ENCODE measurements around the gene CCDC92. TPM values are rescaled to one million over a fixed set of nuclear protein-coding genes. Genes with fewer than 3 reads are reported as not detected.

The CCDC92 gene
- total RNA-seq, 2 experiments from 2014 or later, result 4.8 to 5.0 TPM

- Mint-ChIP-seq H3K27me3 (no peaks in the 10 kb centered on the region), H3K4me3 (no peak overlapping the region), H3K4me1 (peaks cover 19% of the 10 kb centered on the region), H3K27ac (no peak overlapping the region), H3K9me3 (no peaks in the 10 kb centered on the region), H3K36me3 (peaks cover 14% of the 10 kb centered on the region)
- no peak for DNase-seq
Observed at GRCh38 chr12:123941624-123942237, 30.9 kb downstream of the CCDC92 start.

GRCh38 chr12:123941000-123941399 is 31.6 kb downstream of the CCDC92 start:
- no peak for DNase-seq
- H3K9me3 Mint-ChIP-seq, result no peaks in the 10 kb centered on the region
- no peak overlapping the region for H3K4me3 Mint-ChIP-seq
- no peaks in the 10 kb centered on the region for H3K27me3 Mint-ChIP-seq
- H3K27ac Mint-ChIP-seq, result no peak overlapping the region
- H3K4me1 Mint-ChIP-seq, result peaks cover 19% of the 10 kb centered on the region
- peaks cover 14% of the 10 kb centered on the region for H3K36me3 Mint-ChIP-seq

GRCh38 chr12:123940627-123940966 is 32.0 kb downstream of the CCDC92 start:
- Mint-ChIP-seq H3K9me3 (no peaks in the 10 kb centered on the region), H3K36me3 (peaks cover 14% of the 10 kb centered on the region), H3K27me3 (no peaks in the 10 kb centered on the region), H3K27ac (no peak overlapping the region), H3K4me1 (peaks cover 19% of the 10 kb centered on the region), H3K4me3 (no peak overlapping the region)
- DNase-seq, result no peak

- Mint-ChIP-seq H3K36me3 (peaks cover 14% of the 10 kb centered on the region), H3K9me3 (no peaks in the 10 kb centered on the region), H3K4me3 (no peak overlapping the region), H3K27me3 (no peaks in the 10 kb centered on the region), H3K27ac (no peak overlapping the region), H3K4me1 (peaks cover 19% of the 10 kb centered on the region)
- DNase-seq, result no peak
Observed at GRCh38 chr12:123939716-123940626, 32.7 kb downstream of the CCDC92 start.

- no peak for DNase-seq
- H3K4me1 Mint-ChIP-seq, result peaks cover 20% of the 10 kb centered on the region
- H3K4me3 Mint-ChIP-seq, result peak overlapping the region; percentile 73
- H3K36me3 Mint-ChIP-seq, result peaks cover 14% of the 10 kb centered on the region
- no peaks in the 10 kb centered on the region for H3K9me3 Mint-ChIP-seq
- H3K27ac Mint-ChIP-seq, result peak overlapping the region; percentile 84
- no peaks in the 10 kb centered on the region for H3K27me3 Mint-ChIP-seq
Observed at GRCh38 chr12:123938679-123939480, 33.8 kb downstream of the CCDC92 start.

- no peaks in the 10 kb centered on the region for H3K27me3 Mint-ChIP-seq
- H3K9me3 Mint-ChIP-seq, result no peaks in the 10 kb centered on the region
- peak overlapping the region; percentile 73 for H3K4me3 Mint-ChIP-seq
- H3K27ac Mint-ChIP-seq, result peak overlapping the region; percentile 84
- H3K36me3 Mint-ChIP-seq, result peaks cover 14% of the 10 kb centered on the region
- peak; percentile 54 for DNase-seq
- peaks cover 29% of the 10 kb centered on the region for H3K4me1 Mint-ChIP-seq
Observed at GRCh38 chr12:123937707-123938591, 34.7 kb downstream of the CCDC92 start.

- Mint-ChIP-seq H3K9me3 (no peaks in the 10 kb centered on the region), H3K36me3 (peaks cover 6% of the 10 kb centered on the region), H3K27me3 (no peaks in the 10 kb centered on the region), H3K27ac (peak overlapping the region; percentile 84), H3K4me3 (peak overlapping the region; percentile 73), H3K4me1 (peaks cover 35% of the 10 kb centered on the region)
- DNase-seq, result no peak
Observed at GRCh38 chr12:123936956-123937706, 35.5 kb downstream of the CCDC92 start.

- Mint-ChIP-seq H3K4me3 (no peak overlapping the region), H3K4me1 (peaks cover 41% of the 10 kb centered on the region), H3K27ac (no peak overlapping the region), H3K9me3 (no peaks in the 10 kb centered on the region), H3K36me3 (peaks cover under 1% of the 10 kb centered on the region), H3K27me3 (no peaks in the 10 kb centered on the region)
- DNase-seq, result no peak
Observed at GRCh38 chr12:123936471-123936870, 36.2 kb downstream of the CCDC92 start.

- no peaks in the 10 kb centered on the region for H3K36me3 Mint-ChIP-seq
- no peak overlapping the region for H3K27ac Mint-ChIP-seq
- H3K4me3 Mint-ChIP-seq, result no peak overlapping the region
- H3K27me3 Mint-ChIP-seq, result no peaks in the 10 kb centered on the region
- H3K9me3 Mint-ChIP-seq, result no peaks in the 10 kb centered on the region
- no peak for DNase-seq
- peaks cover 44% of the 10 kb centered on the region for H3K4me1 Mint-ChIP-seq
Observed at GRCh38 chr12:123935956-123936355, 36.7 kb downstream of the CCDC92 start.

GRCh38 chr12:123934829-123935228 is 37.8 kb downstream of the CCDC92 start:
- no peak for DNase-seq
- Mint-ChIP-seq H3K9me3 (no peaks in the 10 kb centered on the region), H3K27me3 (no peaks in the 10 kb centered on the region), H3K4me1 (peaks cover 44% of the 10 kb centered on the region), H3K27ac (no peak overlapping the region), H3K36me3 (no peaks in the 10 kb centered on the region), H3K4me3 (no peak overlapping the region)

- Mint-ChIP-seq H3K9me3 (no peaks in the 10 kb centered on the region), H3K27me3 (no peaks in the 10 kb centered on the region), H3K4me1 (peaks cover 44% of the 10 kb centered on the region), H3K4me3 (no peak overlapping the region), H3K36me3 (no peaks in the 10 kb centered on the region), H3K27ac (no peak overlapping the region)
- DNase-seq, result no peak
Observed at GRCh38 chr12:123934016-123934620, 38.5 kb downstream of the CCDC92 start.

GRCh38 chr12:123933214-123933613 is 39.4 kb downstream of the CCDC92 start:
- no peak overlapping the region for H3K27ac Mint-ChIP-seq
- DNase-seq, result no peak
- H3K4me3 Mint-ChIP-seq, result no peak overlapping the region
- H3K36me3 Mint-ChIP-seq, result no peaks in the 10 kb centered on the region
- H3K9me3 Mint-ChIP-seq, result no peaks in the 10 kb centered on the region
- no peaks in the 10 kb centered on the region for H3K27me3 Mint-ChIP-seq
- H3K4me1 Mint-ChIP-seq, result peaks cover 35% of the 10 kb centered on the region

- H3K4me3 Mint-ChIP-seq, result peak overlapping the region; percentile 14
Observed at GRCh38 chr12:123931686-123932321, 40.8 kb downstream of the CCDC92 start.

More at GRCh38 chr12:123931686-123932321, 40.8 kb downstream of the CCDC92 start:
- DNase-seq, result peak; percentile 32
- H3K36me3 Mint-ChIP-seq, result no peaks in the 10 kb centered on the region
- H3K9me3 Mint-ChIP-seq, result no peaks in the 10 kb centered on the region
- H3K27me3 Mint-ChIP-seq, result no peaks in the 10 kb centered on the region
- no peak overlapping the region for H3K27ac Mint-ChIP-seq
- peaks cover 24% of the 10 kb centered on the region for H3K4me1 Mint-ChIP-seq

Data from activated naive CD8-positive, alpha-beta T cell treated with anti-CD3 and anti-CD28 coated beads for 36 hours (primary cell).